Neuronal stem cell (in vitro differentiated cells): ENCODE measurements around the gene RALA.

ENCODE experiments used
- DNase-seq: peaks from one replicate; pipeline ENCODE4 v3.0.0-alpha.2; 2013; ENCODE audit warnings: low spot score
- H2AFZ ChIP-seq: one replicate; pipeline ENCODE4 v1.6.1; 2013; ENCODE audit warnings: mild to moderate bottlenecking, low read length, inconsistent platforms
- H2AK5ac ChIP-seq: 2 replicates; pipeline ENCODE4 v1.6.1; 2013; ENCODE audit warnings: low read depth, mild to moderate bottlenecking, inconsistent platforms, low read length, moderate library complexity, mixed read lengths
- H2BK120ac ChIP-seq: 2 replicates; pipeline ENCODE4 v1.6.1; 2013; ENCODE audit warnings: low read depth, mild to moderate bottlenecking, inconsistent platforms, low read length, moderate library complexity, mixed read lengths
- H2BK12ac ChIP-seq: one replicate; pipeline ENCODE4 v1.6.1; 2013; ENCODE audit warnings: low read length, inconsistent platforms
- H2BK15ac ChIP-seq: 2 replicates; pipeline ENCODE4 v1.6.1; 2013; ENCODE audit warnings: mild to moderate bottlenecking, low read length, inconsistent platforms, mixed read lengths
- H2BK5ac ChIP-seq: one replicate; pipeline ENCODE4 v1.6.1; 2013; ENCODE audit warnings: inconsistent platforms, mild to moderate bottlenecking, low read length, moderate library complexity
- H3K14ac ChIP-seq: one replicate; pipeline ENCODE4 v1.6.1; 2013; ENCODE audit warnings: low read length, inconsistent platforms
- H3K18ac ChIP-seq: 2 replicates; pipeline ENCODE4 v1.6.1; 2013; ENCODE audit warnings: low read length, inconsistent platforms
- H3K23ac ChIP-seq: 2 replicates; pipeline ENCODE4 v1.6.1; 2013; ENCODE audit warnings: low read depth, mild to moderate bottlenecking, mixed read lengths, low read length, inconsistent platforms; ENCODE audit not compliant: poor library complexity
- H3K27ac ChIP-seq: replicated peaks from 3 replicates; pipeline ENCODE4 v1.5.1; 2013; ENCODE audit warnings: low read length, inconsistent platforms
- H3K27me3 ChIP-seq, 3 experiments: 2 replicates each; pipeline ENCODE4 v1.6.1; 2013; ENCODE audit warnings: low read length in 3 of 3, mild to moderate bottlenecking in 2 of 3, inconsistent platforms in 1 of 3, low read depth in 1 of 3, mixed read lengths in 1 of 3, moderate library complexity in 1 of 3; ENCODE audit not compliant: control insufficient read depth in 3 of 3, insufficient read depth in 3 of 3
- H3K36me3 ChIP-seq, 2 donors: replicated peaks in 1 of 2; 2 replicates each; pipeline ENCODE4 v1.6.1; 2013; ENCODE audit warnings: low read length in 2 of 2; ENCODE audit not compliant: control insufficient read depth in 2 of 2, insufficient read depth in 2 of 2
- H3K4ac ChIP-seq: 2 replicates; pipeline ENCODE4 v1.6.1; 2013; ENCODE audit warnings: inconsistent platforms, mild to moderate bottlenecking, low read length, moderate library complexity
- H3K4me1 ChIP-seq, 2 donors: 1 replicate in 1 of 2; 2 replicates in 1 of 2; pipeline ENCODE4 v1.6.1; 2013; ENCODE audit warnings: low read length in 2 of 2, low read depth in 1 of 2; ENCODE audit not compliant: control insufficient read depth in 2 of 2, insufficient read depth in 1 of 2
- H3K4me2 ChIP-seq: one replicate; pipeline ENCODE4 v1.6.1; 2013; ENCODE audit warnings: mild to moderate bottlenecking, low read length, inconsistent platforms; ENCODE audit not compliant: insufficient read depth, poor library complexity, severe bottlenecking
- H3K4me3 ChIP-seq, 2 donors: 2 replicates each; pipeline ENCODE4 v1.5.1; 2013; ENCODE audit warnings: low read length in 2 of 2, mild to moderate bottlenecking in 2 of 2, inconsistent platforms in 1 of 2, moderate library complexity in 1 of 2
- H3K79me1 ChIP-seq: one replicate; pipeline ENCODE4 v1.6.1; 2013; ENCODE audit warnings: low read depth, mild to moderate bottlenecking, inconsistent platforms, low read length, moderate library complexity
- H3K9ac ChIP-seq: one replicate; pipeline ENCODE4 v1.6.1; 2013; ENCODE audit warnings: mild to moderate bottlenecking, low read depth, low read length, inconsistent platforms; ENCODE audit not compliant: poor library complexity
- H3K9me3 ChIP-seq, 2 donors: replicated peaks in 1 of 2; 2 replicates each; pipeline versions ENCODE3 to v1.6.1; 2013; ENCODE audit warnings: low read length in 2 of 2, mild to moderate bottlenecking in 2 of 2, inconsistent platforms in 1 of 2, low read depth in 1 of 2, mixed read lengths in 1 of 2, moderate library complexity in 1 of 2; ENCODE audit not compliant: control insufficient read depth in 2 of 2, insufficient read depth in 1 of 2
- H4K8ac ChIP-seq: one replicate; pipeline ENCODE4 v1.6.1; 2013; ENCODE audit warnings: low read depth, mild to moderate bottlenecking, inconsistent platforms, low read length, moderate library complexity
- H4K91ac ChIP-seq: one replicate; pipeline ENCODE4 v1.6.1; 2013; ENCODE audit warnings: low read length, low read depth, mild to moderate bottlenecking, inconsistent platforms; ENCODE audit not compliant: poor library complexity
- WGBS, 2 donors: extraction: QIAGEN DNeasy Blood & Tissue Kit; methylation state at CpG; one replicate each; pipeline ENCODE4 v1.1.7; 2013; ENCODE audit warnings: missing lambda C conversion rate in 2 of 2, mixed read lengths in 1 of 2; ENCODE audit not compliant: insufficient read length in 2 of 2, insufficient replicate concordance in 1 of 2; ENCODE audit errors: extremely low coverage in 2 of 2; 5-methylcytosine and 5-hydroxymethylcytosine counted together

RALA gene

GRCh38 chr7:39634478-39634805, 11.1 kb downstream of the RALA start:
- Histone ChIP-seq H3K79me1 (peaks cover 6% of the 10 kb centered on the region), H3K4ac (no peak overlapping the region), H3K18ac (no peak overlapping the region), H2BK120ac (no peak overlapping the region), H3K4me2 (no peak overlapping the region), H3K14ac (no peak overlapping the region), H3K4me1 (no peaks in the 10 kb centered on the region), H2AFZ (no peak overlapping the region), H3K36me3 (peaks cover 4 to 64% of the 10 kb centered on the region in 2 donors), H3K23ac (no peak overlapping the region), H2AK5ac (no peak overlapping the region), H2BK5ac (no peak overlapping the region), H4K91ac (no peak overlapping the region), H3K27ac (no peak overlapping the region), H3K27me3 (no peaks in the 10 kb centered on the region), H2BK15ac (no peak overlapping the region), H3K9me3 (peaks cover 0 to 16% of the 10 kb centered on the region in 2 donors), H3K4me3 (no peak overlapping the region), H2BK12ac (no peak overlapping the region), H3K9ac (no peak overlapping the region), H4K8ac (no peak overlapping the region)
- no CpG with 5 or more reads among the region's 1 CpG for WGBS, 2 donors
- no peak for DNase-seq

GRCh38 chr7:39637400-39637799, 14.0 kb downstream of the RALA start:
- no peak overlapping the region for H3K18ac ChIP-seq
- no peak overlapping the region for H2AK5ac ChIP-seq
- peaks cover 5% of the 10 kb centered on the region for H3K79me1 ChIP-seq

GRCh38 chr7:39637963-39638485, 14.7 kb downstream of the RALA start:
- Histone ChIP-seq H2BK120ac (no peak overlapping the region), H3K4me1 (peaks cover 2 to 3% of the 10 kb centered on the region in 2 donors), H3K4me3 (no peak overlapping the region), H2BK5ac (no peak overlapping the region), H3K79me1 (peaks cover 5% of the 10 kb centered on the region), H3K27ac (no peak overlapping the region), H3K36me3 (peaks cover 2 to 35% of the 10 kb centered on the region in 2 donors), H2AK5ac (no peak overlapping the region), H2BK15ac (no peak overlapping the region), H3K14ac (no peak overlapping the region), H3K27me3 (no peaks in the 10 kb centered on the region), H4K8ac (no peak overlapping the region), H3K23ac (no peak overlapping the region), H3K4me2 (no peak overlapping the region), H3K9me3 (peaks cover 0 to 10% of the 10 kb centered on the region in 2 donors), H2AFZ (no peak overlapping the region), H4K91ac (no peak overlapping the region), H3K4ac (no peak overlapping the region), H2BK12ac (no peak overlapping the region), H3K18ac (no peak overlapping the region), H3K9ac (no peak overlapping the region)
- no peak for DNase-seq
- WGBS, 2 donors, result no CpG with 5 or more reads among the region's 1 CpG

More at GRCh38 chr7:39637400-39637799, 14.0 kb downstream of the RALA start:
- peaks cover 0 to 10% of the 10 kb centered on the region in 2 donors for H3K9me3 ChIP-seq
- no peaks in the 10 kb centered on the region for H3K27me3 ChIP-seq
- no peak overlapping the region for H3K4ac ChIP-seq
- no peak overlapping the region for H3K4me3 ChIP-seq
- H2BK120ac ChIP-seq, result no peak overlapping the region
- H3K4me2 ChIP-seq, result no peak overlapping the region
- H3K27ac ChIP-seq, result no peak overlapping the region
- H4K91ac ChIP-seq, result no peak overlapping the region
- H3K14ac ChIP-seq, result no peak overlapping the region
- H4K8ac ChIP-seq, result no peak overlapping the region
- H3K9ac ChIP-seq, result no peak overlapping the region
- H3K23ac ChIP-seq, result no peak overlapping the region
- no peak for DNase-seq
- no peak overlapping the region for H2BK12ac ChIP-seq
- H2BK5ac ChIP-seq, result no peak overlapping the region
- H3K36me3 ChIP-seq, result peaks cover 2 to 41% of the 10 kb centered on the region in 2 donors
- H2BK15ac ChIP-seq, result no peak overlapping the region
- peaks cover 2 to 3% of the 10 kb centered on the region in 2 donors for H3K4me1 ChIP-seq
- no peak overlapping the region for H2AFZ ChIP-seq

GRCh38 chr7:39642896-39643295, 19.5 kb downstream of the RALA start:
- Histone ChIP-seq H3K4me3 (no peak overlapping the region), H3K79me1 (peaks cover 3% of the 10 kb centered on the region), H3K4ac (no peak overlapping the region), H3K14ac (no peak overlapping the region), H3K4me1 (peaks cover 2 to 3% of the 10 kb centered on the region in 2 donors), H2AFZ (no peak overlapping the region), H3K27me3 (no peaks in the 10 kb centered on the region), H2BK5ac (no peak overlapping the region), H2BK120ac (no peak overlapping the region), H3K4me2 (no peak overlapping the region), H2BK15ac (no peak overlapping the region), H4K91ac (no peak overlapping the region), H3K9ac (no peak overlapping the region), H2BK12ac (no peak overlapping the region), H3K36me3 (peaks cover 0 to 4% of the 10 kb centered on the region in 2 donors), H4K8ac (no peak overlapping the region), H3K18ac (no peak overlapping the region), H3K9me3 (peaks cover 0 to 7% of the 10 kb centered on the region in 2 donors), H3K27ac (no peak overlapping the region), H2AK5ac (no peak overlapping the region), H3K23ac (no peak overlapping the region)
- DNase-seq, result no peak
